ENCODE data around the gene TMTC3. TPM values are rescaled to one million over a fixed set of nuclear protein-coding genes. Genes with fewer than 3 reads are reported as not detected.
"Not testable (repeated sequence)": the region's sequence is repeated elsewhere in the genome, so short reads cannot be mapped to it uniquely, and the experiment has no call there.

TMTC3 gene
- 11.1 TPM for polyA plus RNA-seq (ENCODE audit: insufficient read length)

DNA sequence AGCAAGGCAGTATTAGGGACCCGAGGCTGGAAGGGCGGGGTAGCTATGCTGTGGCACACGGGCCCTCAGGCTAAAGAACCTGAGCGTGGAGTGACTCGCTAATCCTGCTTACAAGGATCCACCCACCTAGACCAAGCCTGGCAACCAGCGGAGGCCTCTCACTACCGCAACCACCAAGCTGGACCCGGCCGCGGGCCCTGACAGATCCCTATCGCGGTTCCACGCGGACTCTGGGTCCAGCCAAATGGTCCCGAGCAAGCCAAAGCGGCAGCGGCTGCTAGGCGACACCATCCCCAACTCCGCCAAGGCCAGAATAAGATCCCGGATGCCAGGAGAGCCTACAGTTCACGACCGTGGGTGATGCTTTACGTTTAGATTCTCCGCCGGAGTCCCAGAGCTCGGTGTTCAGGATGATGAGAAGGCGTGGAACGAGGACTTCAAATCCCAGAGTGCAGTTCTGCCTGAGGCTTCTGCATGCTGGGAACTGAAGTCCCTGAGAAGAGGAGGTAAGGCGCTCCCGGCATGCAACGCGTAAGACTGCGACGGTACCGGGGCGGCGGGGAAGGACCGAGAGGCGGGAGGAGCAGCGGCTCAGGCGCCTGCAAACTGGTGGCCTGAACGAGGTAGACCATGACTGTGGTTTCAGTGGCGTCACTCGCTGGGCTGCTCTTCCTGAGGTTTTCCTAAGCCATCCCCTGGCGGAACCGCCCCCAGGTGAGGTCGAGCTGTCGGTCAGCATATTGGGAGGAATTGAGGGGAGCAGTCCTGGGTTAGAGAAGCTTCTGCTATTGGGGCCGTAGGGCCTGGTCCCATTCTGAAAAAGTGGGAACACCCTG, at the start of gene TMTC3, which contains the start of gene CEP290:
Gene TMTC3, plus strand, starts transcription at position 534 of the 836 bp plus-strand sequence. CDS start 6,009 bp downstream, outside the sequence.
Gene CEP290, minus strand, starts transcription at position 315 of the 836 bp plus-strand sequence. CDS start 781 bp downstream, outside the sequence.
- peak; percentile 98 for DNase-seq

DNA sequence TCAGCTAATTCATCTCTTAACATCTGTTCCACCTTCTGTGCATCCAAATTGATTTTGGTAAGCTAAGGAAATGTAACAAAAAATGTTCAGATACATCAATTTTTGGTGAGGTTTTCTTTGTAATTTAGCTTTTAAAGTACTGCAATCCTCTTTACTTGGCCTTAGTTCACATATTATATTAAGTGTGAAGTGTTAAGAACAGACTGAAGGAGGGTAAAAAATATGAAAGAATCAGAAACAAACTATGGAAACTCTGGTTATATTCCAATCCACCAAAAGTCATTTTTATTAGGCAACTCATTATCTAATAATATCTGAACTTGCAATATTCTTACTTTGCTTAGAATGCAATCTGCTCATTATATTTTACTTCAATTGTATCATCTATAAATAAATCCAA, 49.3 kb upstream of the TMTC3 start:
- no peak for DNase-seq

DNA sequence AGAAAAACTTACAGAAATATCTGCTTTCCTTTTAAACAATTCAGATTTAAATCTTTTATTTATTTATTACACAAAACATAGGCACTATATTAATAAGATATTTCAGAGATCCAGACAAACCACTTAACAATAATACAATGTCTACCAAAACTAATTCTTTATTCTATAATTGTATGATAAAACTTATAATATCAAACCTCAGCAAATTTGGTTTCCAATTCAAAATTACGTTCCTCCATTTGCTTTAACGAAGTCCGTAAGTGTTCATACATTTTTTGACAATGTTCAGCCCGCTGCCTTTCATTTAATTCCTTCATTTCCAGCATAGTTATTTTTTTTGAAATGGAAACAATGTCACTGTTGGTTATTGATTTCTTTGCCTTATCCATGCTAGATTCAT, 48.5 kb upstream of the TMTC3 start:
- DNase-seq: no peak

DNA sequence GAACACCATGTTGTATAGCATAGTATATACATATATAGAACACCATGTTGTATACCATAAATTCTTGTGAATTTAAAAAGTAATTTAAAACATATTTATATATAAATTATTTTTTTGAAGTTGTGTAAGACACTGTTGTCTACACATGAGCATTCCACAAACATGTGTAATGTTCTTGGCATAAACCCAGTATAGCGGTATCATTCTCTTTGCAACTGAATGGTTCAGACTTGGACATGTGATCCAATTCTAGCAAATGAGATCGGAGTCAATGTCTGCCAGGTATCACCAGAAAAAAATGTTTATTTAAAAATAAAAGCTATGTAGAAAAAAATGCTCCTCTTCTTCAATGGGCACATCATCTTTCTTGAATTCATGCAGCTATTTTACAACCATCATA, 34.1 kb upstream of the TMTC3 start:
- no peak for DNase-seq

DNA sequence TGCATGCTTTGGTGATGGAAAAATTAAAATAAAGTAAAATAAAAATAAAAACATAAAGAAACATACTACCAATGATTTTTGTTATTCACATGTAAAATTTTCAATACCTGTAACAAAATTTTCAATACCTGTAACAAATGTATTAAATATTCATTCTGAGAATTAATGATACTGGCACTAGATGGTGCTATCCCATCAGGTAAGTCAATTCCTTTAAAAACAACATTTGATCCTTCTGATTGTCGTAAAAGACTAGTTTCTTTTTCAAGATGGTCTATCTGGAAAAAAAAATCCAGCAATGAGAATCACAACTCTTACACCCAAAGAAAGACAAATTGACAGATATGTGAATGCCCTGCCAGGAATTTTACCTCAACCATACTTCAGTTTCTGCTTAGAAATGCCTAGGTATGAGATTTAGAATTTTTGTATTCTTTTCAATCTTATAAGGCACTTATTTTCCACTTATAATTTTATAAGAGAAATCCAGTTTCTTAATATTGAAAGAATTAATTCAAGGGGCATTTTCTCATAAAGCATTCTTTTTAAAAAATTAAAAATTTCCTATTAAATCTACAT, 30.9 kb upstream of the TMTC3 start:
- DNase-seq: peak; percentile 14

DNA sequence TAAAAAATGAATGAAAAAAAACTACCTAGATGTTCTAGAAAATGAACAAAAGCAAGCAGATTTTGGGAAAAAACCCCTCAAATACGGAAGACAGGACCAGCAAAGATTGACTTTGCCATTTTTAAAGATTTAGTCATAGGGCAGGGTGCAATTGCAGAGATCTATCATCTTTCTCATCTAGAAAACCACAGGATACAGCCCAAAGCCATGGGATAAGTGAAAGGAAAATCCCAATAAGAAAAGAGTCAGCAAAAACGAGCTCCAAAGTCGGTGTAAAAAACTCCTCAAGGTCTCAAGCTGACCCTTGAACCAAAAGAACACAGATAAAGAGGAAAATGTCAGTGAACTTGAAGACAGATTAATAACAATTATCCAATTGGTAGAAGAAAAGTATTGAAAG, 28.2 kb upstream of the TMTC3 start:
- no peak for DNase-seq

DNA sequence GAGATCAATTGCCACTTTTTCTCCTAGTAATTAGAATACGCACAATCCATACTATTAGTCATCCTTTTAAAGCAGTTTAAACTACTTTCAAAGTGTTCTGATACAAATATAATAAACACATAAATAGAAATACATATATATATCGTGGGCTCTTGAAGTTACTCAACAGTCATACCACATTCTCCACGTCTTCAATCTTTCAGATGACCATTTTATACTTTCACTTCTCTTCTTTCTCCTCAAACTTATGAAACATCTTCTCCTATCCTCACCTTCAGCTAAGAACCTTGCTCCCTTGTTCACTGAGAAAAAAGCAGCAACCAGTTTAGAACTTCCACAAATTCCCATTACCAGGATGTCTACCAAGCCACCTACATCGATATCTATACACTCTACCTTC, 19.4 kb upstream of the TMTC3 start:
- no peak for DNase-seq

DNA sequence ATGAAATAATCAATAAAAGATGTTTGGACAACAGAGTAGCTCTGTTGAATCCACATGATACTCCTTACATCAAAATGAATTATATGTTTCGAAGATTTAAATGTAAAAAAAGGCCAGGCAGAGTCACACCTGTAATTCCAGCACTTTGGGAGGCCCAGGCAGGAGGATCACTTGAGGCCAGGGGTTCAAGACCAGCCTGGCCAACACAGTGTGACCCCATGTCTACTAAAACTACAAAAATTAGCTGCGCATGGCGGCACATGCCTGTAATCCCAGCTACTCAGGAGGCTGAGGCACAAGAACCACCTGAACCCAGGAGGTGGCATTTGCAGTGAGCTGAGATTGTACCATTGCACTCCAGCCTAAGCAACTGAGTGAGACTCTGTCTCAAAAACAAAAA, 15.0 kb upstream of the TMTC3 start:
- DNase-seq: no peak

DNA sequence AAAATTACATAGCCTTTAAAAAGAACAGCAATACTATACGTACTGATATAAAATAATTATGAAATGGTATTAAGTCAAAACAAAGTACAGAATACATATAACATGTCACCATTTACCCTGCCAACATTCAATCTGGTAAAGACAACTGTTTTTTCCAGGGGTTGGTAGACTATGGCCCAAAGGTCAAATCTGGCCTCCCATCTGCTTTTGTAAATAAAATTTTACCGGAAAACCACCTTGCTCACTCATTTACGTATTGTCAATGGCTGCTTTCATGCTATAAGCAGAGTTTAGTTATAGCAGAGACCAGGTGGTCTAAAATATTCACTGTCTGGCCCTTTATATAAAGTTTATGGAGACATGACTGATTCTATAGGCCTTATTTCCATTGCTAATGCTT, 14.3 kb upstream of the TMTC3 start:
- no peak for DNase-seq

DNA sequence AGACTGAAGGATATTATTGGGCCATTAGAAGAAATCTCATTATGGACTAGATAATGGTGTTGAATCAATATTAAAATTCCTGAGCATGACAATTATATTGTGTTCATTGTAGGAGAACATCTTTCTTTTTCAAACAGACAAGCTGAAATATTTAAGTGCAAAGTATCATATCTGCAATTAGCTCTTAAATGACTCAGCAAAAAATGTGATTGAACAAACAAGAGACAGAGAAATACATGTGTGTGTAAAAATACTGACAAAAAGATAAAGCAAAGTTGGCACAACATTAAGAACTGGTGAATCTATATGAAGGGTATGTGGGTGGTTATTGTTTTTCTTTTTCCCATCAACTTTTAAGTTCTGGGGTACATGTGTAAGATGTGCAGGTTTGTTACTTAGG, 9.7 kb upstream of the TMTC3 start:
- DNase-seq: no peak

DNA sequence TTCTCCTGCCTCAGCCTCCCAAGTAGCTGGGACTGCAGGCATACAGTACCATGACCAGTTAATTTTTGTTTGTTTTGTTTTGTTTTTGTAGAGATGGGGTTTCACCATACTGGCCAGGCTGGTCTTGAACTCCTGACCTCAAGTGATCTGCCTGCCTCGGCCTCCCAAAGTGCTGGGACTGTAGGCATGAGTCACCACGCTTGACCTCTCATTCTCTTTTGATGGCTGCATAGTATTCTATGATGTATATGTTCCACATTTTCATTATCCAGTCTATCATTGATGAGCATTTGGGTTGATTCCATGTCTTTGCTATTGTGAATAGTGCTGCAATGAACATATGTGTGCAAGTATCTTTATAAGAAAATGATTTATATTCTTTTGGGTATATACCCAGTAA, 8.9 kb upstream of the TMTC3 start:
- not testable (repeated sequence) for DNase-seq

DNA sequence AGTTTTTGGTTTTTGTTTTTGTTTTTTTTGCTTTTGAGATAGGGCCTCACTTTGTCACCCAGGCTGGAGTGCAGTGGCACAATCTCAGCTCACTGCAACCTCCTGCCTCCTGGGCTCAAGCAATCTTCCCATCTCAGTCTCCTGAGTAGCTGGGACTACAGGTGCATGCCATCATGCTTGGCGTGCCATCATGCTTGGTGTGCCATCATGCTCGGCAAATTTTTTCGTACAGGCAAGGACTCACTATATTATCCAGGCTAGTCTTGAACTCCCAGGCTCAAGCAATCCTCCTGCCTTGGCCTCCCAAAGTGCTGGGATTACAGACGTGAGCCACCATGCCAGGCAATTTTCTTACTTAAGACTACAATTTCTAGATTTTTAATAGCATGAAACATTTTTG, 2.4 kb upstream of the TMTC3 start:
- not testable (repeated sequence) for DNase-seq

DNA sequence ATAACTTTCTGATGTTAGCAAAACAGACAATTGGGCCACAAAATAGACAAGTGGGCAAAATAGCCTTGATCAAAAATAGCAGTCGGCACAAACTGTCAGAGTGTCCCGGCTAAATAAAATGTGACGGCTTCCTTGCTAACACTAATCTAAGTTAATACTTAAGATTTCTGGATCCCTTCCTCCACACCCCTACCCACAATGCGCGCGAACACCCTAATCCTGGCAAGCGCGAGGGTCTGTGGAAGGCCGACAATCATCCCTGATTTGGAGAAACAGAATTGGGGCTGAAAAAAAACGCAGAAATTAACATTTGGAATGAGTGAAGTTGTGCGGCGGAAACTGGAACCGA, 708 bp upstream of the TMTC3 start:
- DNase-seq: no peak

DNA sequence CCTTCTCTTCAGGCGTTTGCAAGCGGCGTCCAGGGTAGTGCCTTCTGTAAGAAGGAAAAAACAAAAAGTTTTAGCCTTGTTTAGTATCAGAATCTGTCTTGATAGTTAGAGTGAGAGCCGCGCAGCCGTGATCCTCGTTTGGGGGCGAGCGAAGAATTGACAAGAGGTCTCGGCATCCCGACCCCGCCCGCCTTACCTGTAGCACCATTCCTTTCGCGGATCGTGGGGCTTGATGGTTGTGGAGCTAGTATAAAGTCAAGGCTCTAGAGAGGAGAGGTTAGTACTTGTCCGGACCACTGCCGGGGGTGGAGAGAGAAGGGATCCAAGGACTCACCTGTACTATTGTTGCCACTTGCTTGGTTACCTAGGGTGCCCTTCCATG, 494 bp downstream of the TMTC3 start:
- no peak for DNase-seq

DNA sequence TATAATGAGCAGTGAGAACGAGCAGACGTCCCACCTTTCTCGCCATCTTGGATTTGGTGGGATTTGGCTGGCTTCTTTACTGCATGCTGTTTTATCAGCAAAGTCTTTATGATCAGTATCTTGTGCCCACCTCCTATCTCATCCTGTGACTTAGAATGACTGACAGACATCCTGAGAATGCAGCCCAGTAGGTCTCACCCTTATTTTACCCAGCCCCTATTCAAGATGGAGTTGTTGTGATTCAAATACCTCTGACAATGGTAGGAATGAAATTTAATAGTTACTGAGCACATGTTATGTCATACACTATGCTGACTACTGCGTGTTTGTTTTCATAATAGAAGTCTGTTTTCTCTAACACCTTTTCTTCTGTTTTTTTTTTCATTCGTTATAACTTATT, 1.9 kb downstream of the TMTC3 start:
- no peak for DNase-seq

DNA sequence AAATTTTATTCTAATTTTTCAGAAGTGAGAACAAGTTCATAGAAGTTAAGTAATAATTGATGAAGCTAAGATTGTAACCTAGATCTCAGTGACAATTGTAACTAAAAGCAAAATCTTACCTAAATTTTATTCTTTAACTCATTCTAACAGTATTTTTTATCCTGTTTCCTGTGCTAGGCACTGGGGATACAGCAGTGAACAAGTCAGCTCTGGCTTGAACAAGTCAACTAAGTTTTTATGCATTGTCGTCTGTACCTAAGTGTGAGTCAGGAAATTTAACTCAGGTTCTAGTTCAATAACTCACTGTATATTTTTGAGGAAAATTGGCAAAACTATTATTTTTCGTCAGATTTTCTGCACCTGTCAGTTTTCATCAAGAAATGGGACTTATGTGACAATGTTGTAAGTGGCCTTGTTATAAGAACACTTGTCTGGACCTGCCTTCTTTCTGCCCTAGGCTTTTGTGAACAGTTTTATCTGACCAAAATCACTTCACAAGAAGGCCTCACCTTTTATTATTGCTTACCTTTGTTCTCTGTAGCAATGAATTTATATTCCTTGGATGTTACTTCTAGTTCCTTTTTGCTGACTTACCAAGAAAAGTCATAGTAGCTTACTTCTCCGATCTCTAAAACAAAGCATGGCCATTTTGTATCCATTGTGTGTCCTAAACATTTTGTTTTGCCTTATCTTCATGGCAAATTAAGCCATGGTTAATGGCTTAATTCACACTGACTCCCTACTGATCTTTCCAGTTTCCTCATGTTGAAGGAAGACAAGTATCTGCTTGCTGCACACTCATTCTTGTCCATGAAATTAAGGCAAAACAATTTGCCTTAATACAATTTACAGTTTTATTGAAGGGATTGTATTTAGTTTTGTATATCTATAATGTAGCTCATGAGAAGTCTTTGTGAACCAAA, 2.7 kb downstream of the TMTC3 start:
- no peak for DNase-seq

DNA sequence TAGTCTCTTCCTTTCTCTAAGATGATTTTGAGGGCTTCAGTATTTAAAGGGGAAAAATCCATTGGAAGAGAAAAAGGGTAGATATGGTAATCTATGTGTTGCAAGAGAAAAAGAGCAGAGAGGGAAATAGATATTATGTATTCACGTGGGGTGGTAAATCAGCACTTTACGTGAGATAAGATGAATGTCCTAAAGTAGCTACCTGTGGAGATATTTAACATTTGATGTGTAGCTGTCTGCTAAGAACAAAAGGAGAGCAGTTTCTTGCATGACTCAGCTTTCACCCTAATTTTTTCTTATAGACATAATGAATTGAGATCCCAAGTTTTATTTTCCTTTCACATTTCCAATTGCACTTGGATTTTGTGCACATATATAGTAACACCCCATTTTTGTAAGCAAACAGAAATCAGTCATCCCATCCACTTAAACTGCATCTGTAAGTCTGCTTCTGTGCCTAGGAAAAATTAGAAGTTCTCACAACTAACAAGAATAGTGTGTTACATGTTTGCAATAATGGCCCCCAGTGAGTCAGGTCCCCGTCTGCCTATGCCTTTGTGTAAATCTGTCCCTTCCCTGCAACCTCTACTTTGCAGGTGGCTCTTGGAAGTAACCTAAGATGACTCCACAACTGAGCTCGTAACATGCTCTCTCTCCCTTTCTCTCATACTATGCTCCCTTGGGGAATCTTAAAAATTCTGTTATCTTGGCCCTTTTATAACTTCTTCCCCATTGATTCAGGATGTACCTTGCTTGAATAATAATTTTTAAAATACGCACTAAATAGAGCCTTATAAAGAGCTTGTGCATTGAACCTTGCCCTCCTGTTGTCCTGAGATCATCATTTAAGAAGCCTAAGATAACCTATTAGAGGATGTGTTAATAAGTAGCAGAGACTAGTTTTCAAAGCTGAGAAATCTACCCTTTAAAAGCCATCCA, 3.7 kb downstream of the TMTC3 start:
- DNase-seq: no peak

DNA sequence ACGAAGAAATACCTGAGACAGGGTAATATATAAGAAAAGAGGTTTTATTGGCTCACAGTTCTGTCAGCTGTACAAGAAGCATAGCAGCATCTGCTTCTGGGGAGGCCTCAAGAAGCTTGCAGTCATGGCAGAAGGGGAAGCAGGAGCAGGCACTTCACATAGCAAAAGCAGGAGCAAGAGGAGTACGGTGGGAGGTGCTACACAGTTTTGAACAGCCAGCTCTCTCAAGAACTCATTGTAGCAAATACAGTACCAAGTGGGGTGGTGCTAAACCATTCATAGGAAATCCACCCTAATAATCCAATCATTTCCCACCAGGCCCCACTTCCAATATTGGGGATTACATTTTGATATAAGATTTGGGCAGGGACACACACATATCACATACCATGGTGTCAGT, 8.0 kb downstream of the TMTC3 start:
- no peak for DNase-seq

DNA sequence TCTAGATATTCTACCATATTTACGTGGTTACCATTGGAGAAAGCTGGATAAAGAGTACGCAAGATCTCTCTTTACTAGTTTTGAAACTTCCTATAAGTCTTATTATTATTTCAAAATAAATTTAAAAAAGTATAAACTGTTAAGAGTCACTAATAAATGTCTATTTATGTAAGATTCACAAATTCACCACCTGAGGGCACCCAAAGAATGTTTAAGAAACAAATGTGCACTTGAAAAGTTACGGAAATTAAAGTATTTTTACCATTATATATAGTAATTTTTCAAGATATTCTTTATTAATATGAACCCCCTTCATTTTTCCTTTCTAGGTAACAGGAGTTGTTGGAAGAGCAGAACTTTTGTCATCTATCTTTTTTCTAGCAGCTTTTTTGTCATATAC, 11.9 kb downstream of the TMTC3 start:
- DNase-seq: peak; percentile 10

DNA sequence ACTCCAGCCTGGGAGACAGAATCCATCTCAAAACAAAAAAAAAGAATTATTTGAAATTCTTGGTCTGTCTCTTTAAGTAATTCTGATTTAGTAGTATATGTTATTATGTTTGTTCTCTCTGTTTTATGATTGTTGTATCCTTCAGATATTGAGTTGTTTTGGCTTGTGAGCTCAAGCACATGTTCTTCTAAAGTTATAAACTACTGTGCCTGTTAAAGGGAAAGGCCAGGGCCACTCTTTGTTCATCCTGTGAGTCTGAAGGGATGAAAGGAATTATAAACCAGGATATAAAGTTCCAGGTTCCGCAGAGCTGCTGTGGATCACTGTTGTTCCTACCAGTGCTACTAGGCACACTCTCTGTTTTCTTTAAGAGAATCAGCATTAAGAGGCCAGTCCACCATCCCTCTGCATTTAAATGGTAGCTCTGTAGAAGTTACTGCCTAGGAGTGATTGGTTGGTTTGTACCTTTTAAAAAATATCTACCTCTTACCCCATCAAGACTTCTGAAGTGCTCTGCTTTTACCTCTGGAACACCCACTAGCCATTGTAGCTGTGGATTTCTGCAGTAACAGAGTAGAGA, 14.1 kb downstream of the TMTC3 start:
- no peak for DNase-seq

DNA sequence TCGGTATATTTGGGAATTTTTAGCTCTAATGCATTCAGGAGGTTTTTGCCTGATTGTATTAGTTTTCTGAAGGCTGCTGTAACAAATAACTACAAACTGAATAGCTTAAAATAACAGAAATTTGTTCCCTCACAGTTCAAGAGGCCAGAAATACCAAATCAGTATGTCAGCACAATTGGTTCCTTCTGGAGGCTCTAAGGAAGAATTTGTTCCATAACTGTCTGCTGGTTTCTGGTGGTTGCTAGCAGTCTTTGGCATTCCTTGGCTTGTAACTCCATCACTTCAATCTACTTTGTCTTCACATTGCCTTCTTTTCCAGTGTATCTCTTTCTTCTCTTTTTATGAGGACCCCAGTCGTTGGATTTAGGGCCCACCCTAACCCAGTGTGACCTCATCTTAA, 21.3 kb downstream of the TMTC3 start:
- DNase-seq: no peak

DNA sequence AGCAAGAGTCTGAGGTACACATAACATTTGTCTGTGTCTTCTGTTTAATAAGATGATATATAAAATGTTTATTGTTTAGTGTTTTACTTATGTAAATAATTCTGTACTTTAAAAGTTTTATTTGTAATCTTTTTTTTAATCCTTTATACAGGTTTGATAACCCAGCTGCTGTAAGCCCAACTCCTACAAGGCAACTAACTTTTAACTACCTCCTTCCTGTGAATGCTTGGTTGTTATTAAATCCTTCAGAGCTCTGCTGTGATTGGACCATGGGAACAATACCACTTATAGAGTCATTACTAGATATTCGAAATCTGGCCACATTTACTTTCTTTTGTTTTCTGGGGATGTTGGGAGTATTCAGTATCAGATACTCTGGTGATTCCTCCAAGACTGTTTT, 24.1 kb downstream of the TMTC3 start:
- no peak for DNase-seq
